ENCODE data around the gene AHCYL2.
A peak's percentile ranks its signal among the peaks of the same experiment; 100 is the strongest.
"Not testable (repeated sequence)": the region's sequence is repeated elsewhere in the genome, so short reads cannot be mapped to it uniquely, and the experiment has no call there.

Gene AHCYL2

DNA sequence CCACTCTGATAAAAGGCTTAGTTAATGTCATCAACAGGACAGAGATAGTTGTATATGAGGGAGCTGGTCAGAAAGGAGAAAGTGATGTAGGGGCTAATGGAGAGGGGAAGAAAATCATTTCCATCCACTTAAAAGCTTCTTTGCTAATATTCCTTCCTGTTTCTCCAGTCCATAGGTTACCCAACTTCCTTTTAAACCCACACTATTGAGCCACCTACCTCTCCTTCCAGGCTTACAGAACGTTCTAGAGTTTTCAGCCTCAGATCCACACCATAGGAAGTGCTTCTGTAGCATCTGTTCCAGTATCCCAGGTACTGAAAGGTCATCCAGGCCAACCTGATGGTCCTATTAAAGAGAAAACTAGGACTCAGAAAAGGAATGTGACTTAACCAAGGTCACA lies 237.6 kb downstream of the AHCYL2 start:
- DNase-seq, result no peak

DNA sequence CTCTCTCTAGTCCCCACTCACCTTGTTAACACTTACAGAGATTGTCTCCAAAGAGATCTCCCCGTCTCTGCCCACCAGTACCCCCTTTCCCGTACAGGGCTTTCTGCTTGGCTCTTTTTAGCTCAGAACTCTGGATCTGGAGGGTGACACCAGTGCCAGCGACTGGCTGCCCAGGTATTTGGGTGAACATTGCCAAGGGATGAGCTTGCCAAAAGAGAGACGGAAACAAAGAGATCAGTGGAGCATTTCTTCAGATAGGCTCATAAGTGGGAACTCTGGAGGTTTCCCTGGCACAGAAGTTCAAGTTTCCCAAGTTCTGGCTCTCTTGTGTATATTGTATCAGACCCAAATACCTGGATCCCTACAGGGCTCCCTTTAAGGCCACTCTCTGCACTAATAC lies 239.4 kb downstream of the AHCYL2 start:
- no peak for DNase-seq

DNA sequence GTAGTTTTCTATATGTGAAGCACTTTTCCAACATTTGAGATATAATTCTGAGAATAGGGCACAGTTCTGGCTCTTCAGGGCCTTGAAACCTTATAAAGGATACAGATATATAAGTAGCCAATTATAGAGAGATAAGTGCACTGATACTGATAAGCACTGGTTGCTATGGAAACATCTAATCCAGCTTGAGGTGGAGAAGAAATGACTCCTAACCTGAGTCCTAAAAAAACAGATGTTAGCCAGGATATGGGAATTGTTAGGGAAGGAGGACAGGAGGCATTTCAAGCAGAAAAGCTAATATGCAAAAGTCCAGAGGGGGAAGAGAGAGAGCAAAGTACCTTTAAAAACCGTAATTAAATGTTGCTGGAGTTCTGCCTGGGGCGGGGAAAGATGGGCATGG lies 240.2 kb downstream of the AHCYL2 start:
- no peak for DNase-seq

GRCh38 chr7:129466796-129467195 lies 242.0 kb downstream of the AHCYL2 start:
- DNase-seq, result no peak

DNA sequence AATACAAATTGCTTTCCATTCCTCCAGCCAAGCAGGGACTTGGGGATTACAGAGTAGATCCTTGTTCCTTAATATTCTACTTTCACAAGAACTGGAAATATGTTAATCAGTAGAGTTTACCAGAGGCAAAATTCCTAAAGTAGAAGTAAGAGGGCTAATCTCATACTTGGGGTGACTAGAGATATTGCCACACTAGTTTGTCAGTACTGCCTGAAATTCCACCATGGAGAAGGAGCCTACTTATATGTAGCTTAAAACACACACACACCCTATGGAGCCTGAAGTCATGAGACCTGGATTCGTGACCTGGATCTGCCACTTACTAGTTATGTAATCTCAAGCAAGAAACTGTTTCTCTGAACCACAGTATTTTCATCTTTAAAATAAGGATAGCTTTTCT lies 243.3 kb downstream of the AHCYL2 start:
- peak; percentile 29 for DNase-seq

- no peak for DNase-seq
These were observed 243.7 kb downstream of the AHCYL2 start for GRCh38 chr7:129468547-129468946.

- no peak for DNase-seq
These were observed 245.1 kb downstream of the AHCYL2 start for GRCh38 chr7:129469930-129470329.

DNA sequence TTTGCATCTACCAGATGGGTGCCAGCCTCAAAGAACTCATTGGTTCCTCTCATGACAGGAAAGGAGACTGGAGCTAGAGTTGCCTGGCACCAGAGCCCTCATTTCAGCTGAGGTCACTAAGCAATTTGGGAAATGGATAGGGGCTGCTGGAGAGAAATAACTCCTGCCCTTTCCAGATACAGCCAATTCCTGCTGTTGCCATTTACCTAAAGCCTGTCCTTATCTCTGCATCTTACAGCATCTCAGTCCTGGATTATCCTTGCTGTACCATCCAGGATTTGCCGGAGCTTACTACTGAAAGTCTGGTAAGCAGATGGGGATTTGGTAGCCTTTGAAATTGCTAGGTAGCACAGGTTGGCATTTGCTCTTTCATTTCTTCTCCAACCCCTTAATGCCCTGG lies 245.6 kb downstream of the AHCYL2 start:
- DNase-seq, result no peak

- no peak for DNase-seq
These were observed 246.6 kb downstream of the AHCYL2 start for GRCh38 chr7:129471402-129471827.

GRCh38 chr7:129475931-129476330 lies 251.1 kb downstream of the AHCYL2 start:
- not testable (repeated sequence) for DNase-seq

- DNase-seq, result not testable (repeated sequence)
These were observed 251.6 kb downstream of the AHCYL2 start for GRCh38 chr7:129476398-129476797.

Data from HCEC 1CT (cell line).